Fibroblast of villous mesenchyme (primary cell): ENCODE data around the gene C17orf50. TPM values are rescaled to one million over a fixed set of nuclear protein-coding genes. Genes with fewer than 3 reads are reported as not detected.

Experiments
- DNase-seq: peaks from one replicate; pipeline ENCODE4 v3.0.0-alpha.2; 2010; ENCODE audit warnings: low read depth
- H3K4me3 ChIP-seq: 2 replicates; pipeline ENCODE4 v1.5.1; 2011; ENCODE audit warnings: low read depth, mild to moderate bottlenecking, low read length
- CTCF ChIP-seq: IDR thresholded peaks from 2 replicates; pipeline ENCODE4 v1.5.1; 2012; ENCODE audit warnings: low read depth, mild to moderate bottlenecking, low read length; ENCODE audit not compliant: insufficient read depth
- total RNA-seq: library from RNA; depleted of rRNA; stranded (reverse); fragments of >200 nt; gene quantifications from 2 replicates; pipeline ENCODE4 v1.2.3, GENCODE V29; 2012

C17orf50 gene
- total RNA-seq, result not detected in 2 replicates

- TF ChIP-seq CTCF, result no peak
- DNase-seq, result no peak
- H3K4me3 ChIP-seq, result no peak within 1 kb of the TSS
Measured at GRCh38 chr17:35760587-35760986, at the start of gene C17orf50. TSS of gene C17orf50 (plus strand) at chr17:35760887. CDS start at chr17:35760942, 55 bp downstream.

DNA sequence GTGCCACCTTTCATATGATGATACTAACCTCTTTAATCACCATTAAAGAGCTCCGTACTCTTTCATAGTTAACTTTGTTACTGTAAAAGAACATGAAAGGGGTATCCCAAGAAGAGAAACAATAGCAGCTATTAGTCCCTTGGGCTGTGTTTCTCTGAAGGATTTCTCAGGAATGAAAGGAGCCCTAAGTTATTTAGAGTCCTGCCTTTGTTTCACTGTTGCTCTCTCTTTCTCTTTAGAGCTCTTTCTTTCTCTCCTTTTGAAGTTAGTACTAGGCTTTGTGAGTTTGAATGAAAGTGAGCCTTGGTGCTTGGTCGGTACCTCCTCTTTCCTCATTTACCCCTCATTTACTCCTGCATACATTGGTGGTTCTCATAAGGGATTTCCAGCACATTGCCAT lies 49.7 kb upstream of the C17orf50 start:
- no peak for TF ChIP-seq CTCF
- no peak overlapping the region for H3K4me3 ChIP-seq
- no peak for DNase-seq

DNA sequence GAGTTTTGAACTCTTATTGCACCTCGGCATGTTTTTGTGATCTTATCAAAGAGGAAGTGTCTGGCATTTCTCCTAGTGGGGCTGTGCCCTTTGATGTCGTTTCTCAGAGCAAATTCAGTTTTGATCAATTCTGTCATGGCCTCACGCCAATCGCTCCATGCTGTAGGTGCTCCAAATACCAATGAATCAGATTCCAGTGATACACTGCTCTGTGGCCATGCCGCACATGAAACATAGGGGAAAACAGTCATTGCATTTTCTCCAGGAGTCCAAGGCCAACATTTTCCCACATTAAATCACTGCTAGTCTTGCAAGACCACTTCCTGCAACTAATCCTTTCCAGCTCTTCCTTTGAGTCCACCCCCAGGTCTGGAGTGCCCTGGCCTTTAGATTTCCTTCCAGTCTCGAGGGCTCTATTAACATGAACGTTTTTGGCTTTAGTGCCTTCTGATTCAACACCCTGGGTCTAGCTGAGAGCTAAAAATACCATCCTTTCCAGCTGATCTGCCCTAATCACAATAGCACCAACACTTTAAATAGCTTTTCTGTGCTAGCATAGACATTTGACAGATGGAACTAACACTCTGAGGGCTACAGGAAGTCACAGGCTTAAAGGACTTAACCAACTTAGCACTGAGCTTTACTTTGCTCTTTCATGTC lies 47.5 kb upstream of the C17orf50 start:
- TF ChIP-seq CTCF, result no peak
- H3K4me3 ChIP-seq, result no peak overlapping the region
- DNase-seq, result peak; percentile 97

GRCh38 chr17:35714988-35715387 lies 45.7 kb upstream of the C17orf50 start:
- DNase-seq, result no peak
- no peak overlapping the region for H3K4me3 ChIP-seq
- no peak for TF ChIP-seq CTCF

GRCh38 chr17:35715416-35715815 lies 45.3 kb upstream of the C17orf50 start:
- no peak overlapping the region for H3K4me3 ChIP-seq
- TF ChIP-seq CTCF, result no peak
- DNase-seq, result no peak

DNA sequence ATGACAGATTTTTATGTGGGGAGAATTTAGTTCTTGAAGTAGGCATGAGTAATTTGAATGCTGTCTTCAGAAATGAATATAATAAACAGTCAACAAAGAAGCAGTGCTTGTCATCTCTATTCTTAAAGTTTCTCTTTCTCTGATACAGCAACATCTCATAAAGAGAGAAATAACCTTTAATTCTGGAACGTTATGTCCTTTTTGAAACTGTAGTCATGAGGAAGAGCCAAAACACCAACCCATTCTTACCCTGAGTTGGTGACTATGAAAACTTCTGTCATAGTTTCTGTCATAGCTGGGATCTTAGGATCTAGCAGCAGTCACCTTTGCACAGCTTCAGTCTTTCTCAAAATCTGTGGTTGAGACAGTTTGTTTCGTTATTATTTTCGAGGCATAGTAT lies 44.5 kb upstream of the C17orf50 start:
- TF ChIP-seq CTCF, result no peak
- H3K4me3 ChIP-seq, result no peak overlapping the region
- no peak for DNase-seq

- H3K4me3 ChIP-seq, result no peak overlapping the region
Measured at GRCh38 chr17:35716897-35717465, 43.7 kb upstream of the C17orf50 start.

More at GRCh38 chr17:35716897-35717465, 43.7 kb upstream of the C17orf50 start:
- no peak for TF ChIP-seq CTCF
- DNase-seq, result peak; percentile 86
